ENCODE data around the gene ZNF444. TPM values are rescaled to one million over a fixed set of nuclear protein-coding genes. Genes with fewer than 3 reads are reported as not detected.

ZNF444 gene
- total and polyA plus RNA-seq, 4 donors = 27.8 to 55.5 (median 41.6) TPM

DNA sequence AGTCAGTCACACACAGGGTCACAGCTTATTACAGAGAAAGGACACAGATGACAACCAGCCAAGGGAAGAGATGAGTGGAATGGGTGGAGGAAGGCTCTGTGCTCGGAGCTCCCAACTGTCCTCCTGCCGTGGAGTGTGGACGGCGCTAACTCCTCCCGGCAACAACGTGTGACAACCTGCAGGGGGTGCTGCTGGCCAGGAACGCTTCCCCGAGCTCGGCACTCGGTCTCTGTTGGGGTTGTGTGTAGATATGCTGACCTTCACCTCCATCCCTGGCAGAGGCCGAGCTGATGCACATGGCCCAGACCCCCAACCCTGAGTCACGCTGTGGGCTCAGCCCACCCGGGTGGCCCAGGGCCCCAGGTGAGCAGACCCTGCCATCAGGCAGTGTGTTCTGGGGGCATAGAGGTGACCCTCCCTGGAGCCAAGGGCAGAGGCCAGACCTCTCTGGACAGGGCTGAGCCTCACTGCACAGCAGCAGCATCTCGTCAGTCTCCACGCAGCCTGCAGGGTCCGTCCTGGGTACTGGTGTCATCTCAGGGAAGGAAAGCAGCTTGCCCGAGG lies 14.1 kb downstream of the ZNF444 start:
- WGBS, 2 donors = 71 to 83% methylated on average over 17 of the region's 17 CpGs
- DNase-seq = no peak
- Histone ChIP-seq H3K27ac (ENCODE audit: low read depth in 1 of 2, low read length in 1 of 2) (no peak overlapping the region), H3K9ac (ENCODE audit: insufficient read depth in 1 of 2, low read length in 2 of 2) (no peak overlapping the region), H3K27me3 (ENCODE audit: control insufficient read depth in 3 of 3, insufficient read depth in 3 of 3, low read length in 2 of 3) (no peaks in the 10 kb centered on the region), H3K36me3 (ENCODE audit: control insufficient read depth in 4 of 4, insufficient read depth in 4 of 4, low read length in 4 of 4) (peaks cover 5 to 23% (median 20%) of the 10 kb centered on the region in 4 donors), H3K4me1 (ENCODE audit: control insufficient read depth in 5 of 5, insufficient read depth in 5 of 5, low read length in 5 of 5) (peaks cover 0 to 5% (median 0%) of the 10 kb centered on the region in 5 donors), H3K9me3 (ENCODE audit: control insufficient read depth in 4 of 4, insufficient read depth in 3 of 4, low read length in 3 of 4) (no peaks in the 10 kb centered on the region), H3K4me3 (no peak overlapping the region)
- ATAC-seq (ENCODE audit: insufficient read depth, low FRiP score) = no peak
- TF ChIP-seq, protein P1, sequence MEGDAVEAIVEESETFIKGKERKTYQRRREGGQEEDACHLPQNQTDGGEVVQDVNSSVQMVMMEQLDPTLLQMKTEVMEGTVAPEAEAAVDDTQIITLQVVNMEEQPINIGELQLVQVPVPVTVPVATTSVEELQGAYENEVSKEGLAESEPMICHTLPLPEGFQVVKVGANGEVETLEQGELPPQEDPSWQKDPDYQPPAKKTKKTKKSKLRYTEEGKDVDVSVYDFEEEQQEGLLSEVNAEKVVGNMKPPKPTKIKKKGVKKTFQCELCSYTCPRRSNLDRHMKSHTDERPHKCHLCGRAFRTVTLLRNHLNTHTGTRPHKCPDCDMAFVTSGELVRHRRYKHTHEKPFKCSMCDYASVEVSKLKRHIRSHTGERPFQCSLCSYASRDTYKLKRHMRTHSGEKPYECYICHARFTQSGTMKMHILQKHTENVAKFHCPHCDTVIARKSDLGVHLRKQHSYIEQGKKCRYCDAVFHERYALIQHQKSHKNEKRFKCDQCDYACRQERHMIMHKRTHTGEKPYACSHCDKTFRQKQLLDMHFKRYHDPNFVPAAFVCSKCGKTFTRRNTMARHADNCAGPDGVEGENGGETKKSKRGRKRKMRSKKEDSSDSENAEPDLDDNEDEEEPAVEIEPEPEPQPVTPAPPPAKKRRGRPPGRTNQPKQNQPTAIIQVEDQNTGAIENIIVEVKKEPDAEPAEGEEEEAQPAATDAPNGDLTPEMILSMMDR (IDR thresholded peaks at IDR 0.05; ENCODE audit: control extremely low read depth, extremely low read depth) = no peak

- DNase-seq = no peak
- no peak for ATAC-seq (ENCODE audit: insufficient read depth, low FRiP score)
- no peak overlapping the region for H3K4me3 ChIP-seq
- peak overlapping the region; percentile 34 to 53 for H3K27ac ChIP-seq (ENCODE audit: low read depth in 1 of 2, low read length in 1 of 2)
- H3K27me3 ChIP-seq (ENCODE audit: control insufficient read depth in 3 of 3, insufficient read depth in 3 of 3, low read length in 2 of 3) = no peaks in the 10 kb centered on the region
- TF ChIP-seq, protein P1 (IDR thresholded peaks at IDR 0.05; ENCODE audit: control extremely low read depth, extremely low read depth) = no peak
- 67 to 90% methylated on average over 11 of the region's 11 CpGs for WGBS, 2 donors
- no peak overlapping the region for H3K9ac ChIP-seq (ENCODE audit: insufficient read depth in 1 of 2, low read length in 2 of 2)
- no peaks in the 10 kb centered on the region for H3K9me3 ChIP-seq (ENCODE audit: control insufficient read depth in 4 of 4, insufficient read depth in 3 of 4, low read length in 3 of 4)
- peaks cover 0 to 4% (median 0%) of the 10 kb centered on the region in 5 donors for H3K4me1 ChIP-seq (ENCODE audit: control insufficient read depth in 5 of 5, insufficient read depth in 5 of 5, low read length in 5 of 5)
- peaks cover 5 to 36% (median 22%) of the 10 kb centered on the region in 4 donors for H3K36me3 ChIP-seq (ENCODE audit: control insufficient read depth in 4 of 4, insufficient read depth in 4 of 4, low read length in 4 of 4)
Measured at GRCh38 chr19:56156768-56157167, 15.7 kb downstream of the ZNF444 start.

- H3K4me3 ChIP-seq = no peak overlapping the region
- no peak for ATAC-seq (ENCODE audit: insufficient read depth, low FRiP score)
- peaks cover 0 to under 1% (median 0%) of the 10 kb centered on the region in 5 donors for H3K4me1 ChIP-seq (ENCODE audit: control insufficient read depth in 5 of 5, insufficient read depth in 5 of 5, low read length in 5 of 5)
- DNase-seq = no peak
- TF ChIP-seq, protein P1 (IDR thresholded peaks at IDR 0.05; ENCODE audit: control extremely low read depth, extremely low read depth) = no peak
- H3K36me3 ChIP-seq (ENCODE audit: control insufficient read depth in 4 of 4, insufficient read depth in 4 of 4, low read length in 4 of 4) = peaks cover 5 to 36% (median 22%) of the 10 kb centered on the region in 4 donors
- no peak overlapping the region for H3K27ac ChIP-seq (ENCODE audit: low read depth in 1 of 2, low read length in 1 of 2)
- no peaks in the 10 kb centered on the region for H3K27me3 ChIP-seq (ENCODE audit: control insufficient read depth in 3 of 3, insufficient read depth in 3 of 3, low read length in 2 of 3)
- H3K9ac ChIP-seq (ENCODE audit: insufficient read depth in 1 of 2, low read length in 2 of 2) = no peak overlapping the region
- WGBS, 2 donors = 96 to 99% methylated on average over 13 to 16 of the region's 16 CpGs
- H3K9me3 ChIP-seq (ENCODE audit: control insufficient read depth in 4 of 4, insufficient read depth in 3 of 4, low read length in 3 of 4) = no peaks in the 10 kb centered on the region
Measured at GRCh38 chr19:56158170-56158757, 17.2 kb downstream of the ZNF444 start.
